Activated gamma-delta T cell (primary cell): Measurements from ENCODE around the gene TRIM22.

Experiments
- DNase-seq: peaks from one replicate; lab custom pipeline; 2025; lab: John Stamatoyannopoulos, UW

Gene TRIM22

DNA sequence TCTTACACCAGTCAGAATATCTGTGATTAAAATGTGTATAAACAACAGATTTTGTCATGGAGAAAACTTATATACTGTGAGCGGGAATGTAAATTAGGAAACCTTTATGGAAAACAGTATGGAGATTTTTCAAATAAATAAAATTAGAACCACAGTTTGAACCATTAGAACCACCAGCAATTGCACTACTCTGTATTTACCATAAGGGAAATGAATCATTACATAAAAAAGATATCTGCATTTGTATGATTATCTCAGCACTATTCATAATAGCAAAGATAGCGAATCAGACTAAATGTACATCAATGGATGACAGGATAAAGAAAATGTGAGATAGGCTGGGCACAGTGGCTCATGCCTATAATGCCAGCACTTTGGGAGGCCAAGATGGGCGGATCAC, 57.0 kb downstream of the TRIM22 start:
- DNase-seq = no peak

- DNase-seq = no peak
Observed at GRCh38 chr11:5749836-5750235, 60.2 kb downstream of the TRIM22 start.

GRCh38 chr11:5753943-5754342, 64.4 kb downstream of the TRIM22 start, which contains the start of gene OR52N4:
OR52N4 (plus strand) TSS chr11:5754243; CDS start chr11:5754741, 498 bp downstream.
- no peak for DNase-seq
